Articular chondrocyte of knee joint (primary cell): Measurements from ENCODE around the gene AOAH. TPM values are rescaled to one million over a fixed set of nuclear protein-coding genes. Genes with fewer than 3 reads are reported as not detected.

Source experiments
- total RNA-seq: library from RNA; depleted of rRNA; stranded (reverse); fragments of >200 nt; gene quantifications from 2 replicates; pipeline ENCODE4 v1.2.3, GENCODE V29; 2012

AOAH gene
- 0.43 TPM in 1 of 2 replicates, not detected in the other for total RNA-seq

GRCh38 chr7:36723951-36724664 lies at the start of gene AOAH:
TSS of gene AOAH (minus strand) at chr7:36724494. CDS start at chr7:36724148, 346 bp downstream.

